Fibroblast of lung (primary cell): ENCODE results near the gene OPA3.
"Not testable (repeated sequence)": the region's sequence is repeated elsewhere in the genome, so short reads cannot be mapped to it uniquely, and the experiment has no call there.

Source experiments
- EZH2 ChIP-seq: IDR thresholded peaks from 2 replicates; pipeline ENCODE4 v1.5.1; 2012; ENCODE audit warnings: low read length, control low read depth, mild to moderate bottlenecking; ENCODE audit errors: missing control alignments
- TF ChIP-seq, protein P1 (sequence below), 2 donors: IDR thresholded peaks in 1 of 2; conservative IDR thresholded peaks in 1 of 2; 1 replicate in 1 of 2; 2 replicates in 1 of 2; pipeline ENCODE4 v1.5.1; 2011 to 2012; ENCODE audit warnings: low read length in 2 of 2, control low read depth in 1 of 2, inconsistent platforms in 1 of 2, low read depth in 1 of 2, mild to moderate bottlenecking in 1 of 2

DNA sequence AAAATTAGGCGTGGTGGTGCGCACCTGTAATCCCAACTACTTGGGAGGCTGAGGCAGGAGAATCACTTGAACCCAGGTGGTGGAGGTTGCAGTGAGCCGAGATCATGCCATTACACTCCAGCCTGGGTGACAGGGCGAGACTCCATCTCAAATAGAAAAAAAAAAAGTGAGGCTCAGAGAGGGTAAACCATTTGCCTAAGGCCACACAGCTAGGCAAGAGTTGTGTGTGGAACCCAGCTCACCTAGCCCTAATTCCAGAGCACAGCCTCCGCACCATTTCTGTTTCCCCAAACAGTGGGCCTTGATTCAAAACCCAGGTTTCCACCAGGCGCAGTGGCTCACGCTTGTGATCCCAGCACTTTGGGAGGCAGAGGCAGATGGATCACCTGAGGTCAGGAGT is 43.6 kb upstream of the OPA3 start:
- TF ChIP-seq, protein P1, sequence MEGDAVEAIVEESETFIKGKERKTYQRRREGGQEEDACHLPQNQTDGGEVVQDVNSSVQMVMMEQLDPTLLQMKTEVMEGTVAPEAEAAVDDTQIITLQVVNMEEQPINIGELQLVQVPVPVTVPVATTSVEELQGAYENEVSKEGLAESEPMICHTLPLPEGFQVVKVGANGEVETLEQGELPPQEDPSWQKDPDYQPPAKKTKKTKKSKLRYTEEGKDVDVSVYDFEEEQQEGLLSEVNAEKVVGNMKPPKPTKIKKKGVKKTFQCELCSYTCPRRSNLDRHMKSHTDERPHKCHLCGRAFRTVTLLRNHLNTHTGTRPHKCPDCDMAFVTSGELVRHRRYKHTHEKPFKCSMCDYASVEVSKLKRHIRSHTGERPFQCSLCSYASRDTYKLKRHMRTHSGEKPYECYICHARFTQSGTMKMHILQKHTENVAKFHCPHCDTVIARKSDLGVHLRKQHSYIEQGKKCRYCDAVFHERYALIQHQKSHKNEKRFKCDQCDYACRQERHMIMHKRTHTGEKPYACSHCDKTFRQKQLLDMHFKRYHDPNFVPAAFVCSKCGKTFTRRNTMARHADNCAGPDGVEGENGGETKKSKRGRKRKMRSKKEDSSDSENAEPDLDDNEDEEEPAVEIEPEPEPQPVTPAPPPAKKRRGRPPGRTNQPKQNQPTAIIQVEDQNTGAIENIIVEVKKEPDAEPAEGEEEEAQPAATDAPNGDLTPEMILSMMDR (conservative IDR thresholded peaks at IDR 0.05 in 1 of 2, IDR thresholded peaks at IDR 0.05 in 1 of 2; ENCODE audit: low read depth in 1 of 2, low read length in 2 of 2) = not testable (repeated sequence)
- TF ChIP-seq EZH2 = not testable (repeated sequence)
